ENCODE results near the gene STXBP5. TPM values are rescaled to one million over a fixed set of nuclear protein-coding genes. Genes with fewer than 3 reads are reported as not detected.

Gene STXBP5
- total and polyA plus RNA-seq, 2 of the 13 experiments (the other 11 are each of a cell fraction or from before 2014, with no cell fraction given), result 8.8 to 19.4 TPM

DNA sequence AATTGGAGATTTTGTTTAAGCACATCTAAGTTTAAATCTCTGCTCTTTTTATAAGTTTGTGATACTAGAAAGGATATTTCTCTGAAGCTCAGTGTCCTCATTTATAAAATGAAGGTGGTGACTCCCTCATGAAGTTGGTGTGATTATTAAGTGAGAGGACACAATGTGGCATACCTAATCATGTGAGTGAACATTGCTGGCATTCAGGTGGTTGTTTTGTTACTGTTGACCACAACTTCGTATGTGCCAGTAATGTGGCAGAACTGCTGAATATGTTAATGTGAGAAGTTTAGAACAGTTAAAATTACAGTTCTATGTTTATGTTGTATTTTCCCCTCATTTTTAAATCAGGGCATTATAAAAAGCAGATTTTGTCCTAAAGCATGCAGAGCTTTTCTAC lies 127.2 kb downstream of the STXBP5 start (continued):
- TF ChIP-seq, protein P1, sequence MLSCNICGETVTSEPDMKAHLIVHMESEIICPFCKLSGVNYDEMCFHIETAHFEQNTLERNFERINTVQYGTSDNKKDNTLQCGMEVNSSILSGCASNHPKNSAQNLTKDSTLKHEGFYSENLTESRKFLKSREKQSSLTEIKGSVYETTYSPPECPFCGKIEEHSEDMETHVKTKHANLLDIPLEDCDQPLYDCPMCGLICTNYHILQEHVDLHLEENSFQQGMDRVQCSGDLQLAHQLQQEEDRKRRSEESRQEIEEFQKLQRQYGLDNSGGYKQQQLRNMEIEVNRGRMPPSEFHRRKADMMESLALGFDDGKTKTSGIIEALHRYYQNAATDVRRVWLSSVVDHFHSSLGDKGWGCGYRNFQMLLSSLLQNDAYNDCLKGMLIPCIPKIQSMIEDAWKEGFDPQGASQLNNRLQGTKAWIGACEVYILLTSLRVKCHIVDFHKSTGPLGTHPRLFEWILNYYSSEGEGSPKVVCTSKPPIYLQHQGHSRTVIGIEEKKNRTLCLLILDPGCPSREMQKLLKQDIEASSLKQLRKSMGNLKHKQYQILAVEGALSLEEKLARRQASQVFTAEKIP (CRISPR knock-in tag; IDR thresholded peaks at IDR 0.05; ENCODE audit: borderline replicate concordance), result no peak
- TF ChIP-seq TEAD2 (CRISPR knock-in tag; IDR thresholded peaks at IDR 0.05), result no peak
- TF ChIP-seq NFKB2 (CRISPR knock-in tag; IDR thresholded peaks at IDR 0.05; ENCODE audit: borderline replicate concordance), result no peak
- no peak for TF ChIP-seq ZBTB42 (CRISPR knock-in tag; IDR thresholded peaks at IDR 0.05)
- no peak for TF ChIP-seq POLR2A (IDR thresholded peaks at IDR 0.05; ENCODE audit: insufficient read depth in 1 of 2, low read depth in 2 of 2, low read length in 2 of 2)

DNA sequence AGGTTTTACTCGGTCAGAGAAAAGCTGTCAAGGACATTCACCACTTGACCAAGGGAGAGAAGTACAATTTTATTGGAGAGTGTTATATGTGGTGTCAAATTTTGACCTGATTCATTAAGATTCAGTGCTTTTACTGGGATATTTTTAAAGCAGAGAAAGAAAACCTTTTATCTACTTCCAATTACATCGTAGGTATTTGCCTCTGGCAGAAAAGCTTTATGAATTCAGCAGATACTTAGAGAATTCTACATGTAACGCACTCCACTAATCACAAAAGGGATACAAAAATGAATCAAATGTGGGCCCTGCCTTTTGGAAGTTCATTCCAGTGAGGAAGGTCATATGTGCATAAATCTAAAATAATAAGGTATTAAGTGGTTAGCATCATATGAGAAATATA lies 133.7 kb downstream of the STXBP5 start:
- CTCF ChIA-PET (ENCODE audit: low intra/inter-chr PET ratio, low total read pairs), result no interaction called here
- no peak overlapping the region for H2AFZ ChIP-seq (ENCODE audit: low read length)
- H3K4me1 ChIP-seq (ENCODE audit: insufficient read depth, low read length), result no peaks in the 10 kb centered on the region
- no peak for DNase-seq (ENCODE audit: low spot score)
- H3K27me3 ChIP-seq (ENCODE audit: control insufficient read depth in 1 of 2, insufficient read depth in 2 of 2, low read length in 2 of 2), result no peaks in the 10 kb centered on the region
- ATAC-seq, result no peak
- H3K79me2 ChIP-seq (ENCODE audit: insufficient read depth, low read length), result no peaks in the 10 kb centered on the region
- H3K36me3 ChIP-seq (replicated peaks in 1 of 2; ENCODE audit: control insufficient read depth in 1 of 2, insufficient read depth in 2 of 2, low read length in 2 of 2), result no peaks in the 10 kb centered on the region
- in situ Hi-C loops (cut with HindIII; ENCODE audit: extremely low pct_ligation_motif_present, low pct_unique_long_range_greater_than_20kb), result no loop called here
- H3K9me3 ChIP-seq (ENCODE audit: low read length), result no peaks in the 10 kb centered on the region
- no peak for FAIRE-seq
- H4K20me1 ChIP-seq (ENCODE audit: insufficient read depth, low read length), result no peaks in the 10 kb centered on the region
- no peak overlapping the region for H3K4me2 ChIP-seq (ENCODE audit: low read depth, low read length)
- no peak overlapping the region for H3K27ac ChIP-seq (ENCODE audit: extremely low read length, insufficient read depth, low read length)
- POLR2A ChIA-PET, result no interaction called here
- H3K4me3 ChIP-seq (replicated peaks in 1 of 3; ENCODE audit: insufficient read depth in 1 of 3, low read depth in 2 of 3, low read length in 3 of 3), result no peak overlapping the region
- intact Hi-C loops (cut with micrococcal nuclease; ENCODE audit: unreplicated experiment), result no loop called here
- WGBS (ENCODE audit: low lambda C conversion rate), result 95% methylated on average over 3 of the region's 3 CpGs
- no peak overlapping the region for H3K9ac ChIP-seq (ENCODE audit: insufficient read depth, low read depth, low read length)
- no TSS peak for BruUV-seq (replicated peaks)
- TF ChIP-seq ELF1 (CRISPR knock-in tag; IDR thresholded peaks at IDR 0.05) (no peak), ZNF672 (CRISPR knock-in tag; IDR thresholded peaks at IDR 0.05) (no peak), NFKBIZ (CRISPR knock-in tag; IDR thresholded peaks at IDR 0.05) (no peak), ZNF501 (CRISPR knock-in tag; IDR thresholded peaks at IDR 0.05) (no peak), SP5 (CRISPR knock-in tag; IDR thresholded peaks at IDR 0.05; ENCODE audit: borderline replicate concordance, low read depth) (no peak), SRSF9 (IDR thresholded peaks at IDR 0.05; ENCODE audit: borderline replicate concordance, insufficient read depth, low read depth, low read length, poor library complexity, severe bottlenecking) (no peak), XBP1 (CRISPR knock-in tag; IDR thresholded peaks at IDR 0.05) (no peak), MAFG (CRISPR knock-in tag; IDR thresholded peaks at IDR 0.05) (no peak), ZFP36L2 (CRISPR knock-in tag; IDR thresholded peaks at IDR 0.05) (no peak)
- TF ChIP-seq, protein P2, sequence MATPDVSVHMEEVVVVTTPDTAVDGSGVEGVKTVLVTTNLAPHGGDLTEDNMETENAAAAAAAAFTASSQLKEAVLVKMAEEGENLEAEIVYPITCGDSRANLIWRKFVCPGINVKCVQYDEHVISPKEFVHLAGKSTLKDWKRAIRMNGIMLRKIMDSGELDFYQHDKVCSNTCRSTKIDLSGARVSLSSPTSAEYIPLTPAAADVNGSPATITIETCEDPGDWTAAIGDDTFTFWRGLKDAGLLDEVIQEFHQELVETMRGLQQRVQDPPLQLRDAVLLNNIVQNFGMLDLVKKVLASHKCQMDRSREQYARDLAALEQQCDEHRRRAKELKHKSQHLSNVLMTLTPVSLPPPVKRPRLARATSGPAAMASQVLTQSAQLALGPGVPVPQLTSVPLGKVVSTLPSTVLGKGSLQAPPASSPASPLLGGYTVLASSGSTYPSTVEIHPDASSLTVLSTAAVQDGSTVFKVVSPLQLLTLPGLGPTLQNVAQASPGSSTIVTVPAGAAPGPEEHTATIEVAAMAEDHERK (CRISPR knock-in tag; IDR thresholded peaks at IDR 0.05; ENCODE audit: low read depth), result no peak
- TF ChIP-seq, protein P3, sequence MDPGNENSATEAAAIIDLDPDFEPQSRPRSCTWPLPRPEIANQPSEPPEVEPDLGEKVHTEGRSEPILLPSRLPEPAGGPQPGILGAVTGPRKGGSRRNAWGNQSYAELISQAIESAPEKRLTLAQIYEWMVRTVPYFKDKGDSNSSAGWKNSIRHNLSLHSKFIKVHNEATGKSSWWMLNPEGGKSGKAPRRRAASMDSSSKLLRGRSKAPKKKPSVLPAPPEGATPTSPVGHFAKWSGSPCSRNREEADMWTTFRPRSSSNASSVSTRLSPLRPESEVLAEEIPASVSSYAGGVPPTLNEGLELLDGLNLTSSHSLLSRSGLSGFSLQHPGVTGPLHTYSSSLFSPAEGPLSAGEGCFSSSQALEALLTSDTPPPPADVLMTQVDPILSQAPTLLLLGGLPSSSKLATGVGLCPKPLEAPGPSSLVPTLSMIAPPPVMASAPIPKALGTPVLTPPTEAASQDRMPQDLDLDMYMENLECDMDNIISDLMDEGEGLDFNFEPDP (CRISPR knock-in tag; conservative IDR thresholded peaks at IDR 0.05), result no peak
- TF ChIP-seq, protein P4, sequence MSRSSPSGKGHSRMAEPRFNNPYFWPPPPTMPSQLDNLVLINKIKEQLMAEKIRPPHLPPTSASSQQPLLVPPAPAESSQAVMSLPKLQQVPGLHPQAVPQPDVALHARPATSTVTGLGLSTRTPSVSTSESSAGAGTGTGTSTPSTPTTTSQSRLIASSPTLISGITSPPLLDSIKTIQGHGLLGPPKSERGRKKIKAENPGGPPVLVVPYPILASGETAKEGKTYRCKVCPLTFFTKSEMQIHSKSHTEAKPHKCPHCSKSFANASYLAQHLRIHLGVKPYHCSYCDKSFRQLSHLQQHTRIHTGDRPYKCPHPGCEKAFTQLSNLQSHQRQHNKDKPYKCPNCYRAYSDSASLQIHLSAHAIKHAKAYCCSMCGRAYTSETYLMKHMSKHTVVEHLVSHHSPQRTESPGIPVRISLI (CRISPR knock-in tag; IDR thresholded peaks at IDR 0.05; ENCODE audit: borderline replicate concordance), result no peak
- TF ChIP-seq, protein P5, sequence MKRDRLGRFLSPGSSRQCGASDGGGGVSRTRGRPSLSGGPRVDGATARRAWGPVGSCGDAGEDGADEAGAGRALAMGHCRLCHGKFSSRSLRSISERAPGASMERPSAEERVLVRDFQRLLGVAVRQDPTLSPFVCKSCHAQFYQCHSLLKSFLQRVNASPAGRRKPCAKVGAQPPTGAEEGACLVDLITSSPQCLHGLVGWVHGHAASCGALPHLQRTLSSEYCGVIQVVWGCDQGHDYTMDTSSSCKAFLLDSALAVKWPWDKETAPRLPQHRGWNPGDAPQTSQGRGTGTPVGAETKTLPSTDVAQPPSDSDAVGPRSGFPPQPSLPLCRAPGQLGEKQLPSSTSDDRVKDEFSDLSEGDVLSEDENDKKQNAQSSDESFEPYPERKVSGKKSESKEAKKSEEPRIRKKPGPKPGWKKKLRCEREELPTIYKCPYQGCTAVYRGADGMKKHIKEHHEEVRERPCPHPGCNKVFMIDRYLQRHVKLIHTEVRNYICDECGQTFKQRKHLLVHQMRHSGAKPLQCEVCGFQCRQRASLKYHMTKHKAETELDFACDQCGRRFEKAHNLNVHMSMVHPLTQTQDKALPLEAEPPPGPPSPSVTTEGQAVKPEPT (CRISPR knock-in tag; IDR thresholded peaks at IDR 0.05; ENCODE audit: low read depth), result no peak
